Measurements from ENCODE around the gene DMXL1.
"Not testable (repeated sequence)": the region's sequence is repeated elsewhere in the genome, so short reads cannot be mapped to it uniquely, and the experiment has no call there.

DMXL1 gene

GRCh38 chr5:119070578-119070827 is 384 bp upstream of the DMXL1 start:
- no peak for DNase-seq (ENCODE audit: low read depth in 2 of 2)

DNA sequence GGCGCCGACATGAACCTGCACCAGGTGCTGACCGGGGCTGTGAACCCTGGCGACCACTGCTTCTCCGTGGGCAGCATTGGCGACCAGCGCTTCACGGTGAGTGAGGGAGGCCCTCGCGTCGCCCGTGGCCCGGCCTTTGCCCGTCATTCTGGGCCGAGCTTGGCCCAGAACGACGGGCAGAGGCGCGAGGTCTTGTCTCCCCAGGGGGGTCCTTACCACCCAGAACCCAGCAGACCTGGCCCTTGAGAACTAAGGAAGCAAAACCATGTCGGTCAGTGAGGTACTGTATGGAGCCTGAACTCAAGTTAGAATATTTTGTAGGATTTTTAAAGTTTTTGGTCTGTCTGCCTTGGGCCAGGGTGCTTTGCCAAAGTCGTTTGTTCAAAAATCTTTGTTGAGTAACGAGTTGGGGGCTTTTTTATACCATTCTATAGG is 691 bp downstream of the DMXL1 start:
- DNase-seq (ENCODE audit: low read depth in 2 of 2) = no peak

DNA sequence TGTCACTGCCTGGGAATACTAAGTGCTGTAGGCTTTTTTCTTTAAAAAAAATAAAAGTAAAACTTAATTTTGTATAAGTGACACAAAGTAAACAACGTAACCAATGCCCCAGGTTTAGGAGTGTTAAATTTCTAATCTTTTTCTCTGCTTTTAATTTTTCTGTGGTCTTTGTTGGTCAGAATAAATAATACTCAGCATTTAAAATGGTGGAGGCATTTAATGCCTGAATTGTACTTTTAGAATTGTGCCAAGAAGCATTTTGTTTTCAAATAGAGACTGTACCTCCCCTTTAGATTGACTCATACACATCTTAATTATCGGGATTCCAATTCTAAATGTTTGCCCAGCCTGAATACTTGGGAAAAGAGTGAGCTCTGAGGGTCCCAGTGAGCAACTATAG is 1.6 kb downstream of the DMXL1 start:
- no peak for DNase-seq (ENCODE audit: low read depth in 2 of 2)

DNA sequence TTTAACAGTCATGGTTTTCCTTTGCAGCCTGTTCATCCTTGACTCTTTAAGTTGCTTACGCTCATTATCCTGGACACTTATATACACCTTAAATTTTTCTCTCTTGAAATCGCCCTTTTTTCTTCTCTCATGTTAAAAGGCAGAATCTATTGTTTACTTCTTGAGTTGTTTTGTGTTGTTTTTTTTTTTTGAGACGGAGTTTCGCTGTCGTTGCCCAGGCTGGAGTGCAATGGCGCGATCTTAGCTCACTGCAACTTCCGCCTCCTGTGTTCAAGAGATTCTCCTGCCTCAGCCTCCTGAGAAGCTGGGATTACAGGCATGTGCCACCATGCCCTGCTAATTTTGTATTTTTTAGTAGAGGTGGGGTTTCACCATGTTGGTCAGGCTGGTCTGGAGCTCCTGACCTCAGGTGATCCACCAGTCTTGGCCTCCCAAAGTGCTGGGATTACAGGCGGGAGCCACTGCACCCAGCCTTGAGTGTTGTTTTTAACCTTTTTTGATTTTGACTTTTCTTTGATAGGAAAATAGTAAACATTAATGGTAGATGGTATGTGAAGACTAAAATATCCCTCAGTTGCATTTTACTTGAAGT is 3.0 kb downstream of the DMXL1 start:
- DNase-seq (ENCODE audit: low read depth in 2 of 2) = not testable (repeated sequence)

DNA sequence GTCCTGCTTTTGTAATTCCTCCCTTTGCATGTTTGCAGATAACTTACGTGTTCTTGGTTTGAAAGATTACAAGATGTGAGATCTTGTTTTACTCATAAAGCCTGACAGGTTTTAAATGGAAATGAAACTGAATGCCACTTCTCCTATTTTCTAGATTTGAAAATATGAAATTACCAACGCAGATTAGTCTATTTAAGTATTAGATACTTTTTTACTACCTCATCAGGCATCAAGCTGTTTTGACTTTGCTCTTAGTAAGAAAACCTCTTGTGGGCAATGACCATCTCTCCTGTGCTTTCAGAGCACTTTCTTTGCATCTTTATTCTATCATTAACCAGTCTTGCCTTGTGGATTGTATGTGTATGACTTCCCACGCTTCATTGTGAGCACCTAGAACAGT is 3.5 kb downstream of the DMXL1 start:
- DNase-seq (ENCODE audit: low read depth in 2 of 2) = no peak

DNA sequence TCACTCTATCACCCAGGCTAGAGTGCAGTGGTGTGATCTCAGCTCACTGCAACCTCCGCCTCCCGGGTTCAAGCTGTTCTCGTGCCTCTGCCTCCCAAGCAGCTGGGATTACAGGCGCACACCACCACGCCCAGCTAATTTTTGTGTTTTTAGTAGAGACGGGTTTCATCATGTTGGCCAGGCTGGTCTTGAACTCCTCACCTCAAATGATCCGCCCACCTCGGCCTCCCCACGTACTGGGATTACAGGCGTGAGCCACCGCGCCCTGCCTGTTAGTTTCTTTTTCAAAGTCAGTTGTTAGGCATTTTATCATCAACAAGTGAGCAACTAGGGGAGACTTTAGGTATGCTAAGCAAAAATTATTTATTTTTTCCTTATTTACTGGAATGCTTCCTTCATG is 4.4 kb downstream of the DMXL1 start:
- DNase-seq (ENCODE audit: low read depth in 2 of 2) = not testable (repeated sequence)

DNA sequence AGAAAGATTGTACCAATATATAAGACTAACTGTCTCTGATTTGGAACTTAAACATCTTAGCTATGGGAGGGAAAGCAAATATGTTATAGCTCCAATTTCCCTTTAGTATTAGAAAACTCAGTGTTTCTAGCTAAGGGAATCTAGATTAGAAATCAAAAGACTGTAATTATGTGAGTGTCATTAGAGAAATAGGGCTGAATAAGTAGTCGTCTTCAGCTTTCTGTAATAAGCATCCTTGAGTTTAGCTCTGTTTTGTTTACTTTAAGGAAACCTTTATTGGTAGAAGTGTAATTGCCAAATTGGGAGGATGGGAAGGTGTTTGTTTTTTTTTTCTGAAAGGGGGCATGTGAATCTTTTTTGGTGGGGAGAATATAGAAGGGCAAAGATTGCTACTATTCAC is 5.2 kb downstream of the DMXL1 start:
- DNase-seq (ENCODE audit: low read depth in 2 of 2) = no peak

DNA sequence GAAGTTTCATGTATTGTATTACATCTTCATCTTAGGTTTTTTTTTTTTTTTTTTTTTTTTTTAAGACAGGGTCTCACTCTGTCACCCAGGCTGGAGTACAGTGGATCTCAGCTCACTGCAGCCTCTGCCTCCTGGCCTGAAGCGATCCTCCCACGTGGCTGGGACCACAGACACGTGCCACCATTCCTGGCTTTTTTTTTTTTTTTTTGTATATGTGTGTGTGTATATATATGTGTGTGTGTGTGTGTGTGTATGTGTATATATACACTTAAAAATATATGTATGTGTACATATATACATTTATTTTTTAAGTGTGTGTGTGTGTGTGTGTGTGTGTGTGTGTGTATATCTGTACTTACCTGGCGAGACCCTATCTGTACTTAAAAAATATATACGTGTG is 6.6 kb downstream of the DMXL1 start:
- no peak for DNase-seq (ENCODE audit: low read depth in 2 of 2)

- no peak for DNase-seq (ENCODE audit: low read depth in 2 of 2)
Observed at GRCh38 chr5:119078071-119078846, 7.4 kb downstream of the DMXL1 start.

DNA sequence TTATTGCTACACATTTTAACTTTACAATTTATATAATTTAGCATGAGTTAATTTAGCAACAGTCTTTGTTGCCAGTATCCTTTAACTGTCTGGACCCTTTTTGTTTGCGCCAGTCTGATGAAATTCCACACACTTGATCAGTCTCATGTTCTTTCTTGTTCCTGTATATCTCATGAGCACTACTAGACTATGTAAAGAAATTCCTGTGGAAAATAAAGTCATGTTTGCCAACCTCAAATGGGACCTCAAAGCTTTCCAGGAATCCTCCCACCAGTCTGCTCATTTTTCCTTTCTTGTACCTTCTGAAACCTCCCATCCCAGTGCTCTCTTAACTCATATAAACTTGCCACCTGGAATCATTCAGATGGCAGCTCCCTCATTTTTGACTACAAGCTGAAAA is 8.0 kb downstream of the DMXL1 start:
- no peak for DNase-seq (ENCODE audit: low read depth in 2 of 2)

- peak; percentile 33 to 41 for DNase-seq (ENCODE audit: low read depth in 2 of 2)
Observed at GRCh38 chr5:119079318-119079921, 8.5 kb downstream of the DMXL1 start.

DNA sequence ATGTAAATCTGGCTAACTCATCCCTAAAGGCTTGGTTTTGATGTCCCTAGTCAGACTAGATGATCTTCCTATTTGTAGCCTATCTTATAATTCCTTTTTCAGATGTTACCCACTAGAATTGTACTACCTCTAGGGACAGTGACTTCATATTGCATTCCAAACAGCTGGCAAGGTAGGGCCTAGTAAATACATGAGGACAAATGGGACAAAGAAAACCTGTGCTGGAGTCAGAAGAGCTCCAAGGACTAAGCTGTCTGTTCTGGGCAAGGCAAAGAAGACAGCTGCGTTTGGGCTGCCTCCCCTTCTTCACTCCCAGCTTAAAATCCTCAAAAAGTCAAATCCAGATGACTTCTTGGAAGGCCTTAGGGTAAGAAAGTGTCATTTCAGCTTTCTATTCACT is 10.0 kb downstream of the DMXL1 start:
- no peak for DNase-seq (ENCODE audit: low read depth in 2 of 2)

- DNase-seq (ENCODE audit: low read depth in 2 of 2) = no peak
Observed at GRCh38 chr5:119082691-119083090, 11.8 kb downstream of the DMXL1 start.

- DNase-seq (ENCODE audit: low read depth in 2 of 2) = no peak
Observed at GRCh38 chr5:119083679-119084078, 12.8 kb downstream of the DMXL1 start.

DNA sequence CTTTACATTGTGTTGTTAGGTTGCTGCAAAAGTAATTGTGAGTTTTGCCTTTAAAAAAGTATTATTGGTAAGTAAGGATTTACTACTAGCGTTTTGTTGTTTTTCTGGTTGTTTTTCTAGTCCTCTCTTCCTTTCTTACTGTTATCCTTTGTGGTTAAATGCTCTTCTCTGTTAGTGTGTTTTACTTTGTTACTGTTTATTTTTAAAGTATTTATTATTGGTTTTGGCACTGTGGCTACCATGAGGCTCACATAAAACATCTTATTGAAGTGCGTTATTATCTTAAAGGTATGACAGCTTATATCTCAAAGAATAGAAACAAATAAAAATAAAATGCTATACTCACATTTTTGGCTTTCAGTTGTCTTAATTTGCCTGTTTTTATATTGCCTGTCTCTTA is 17.6 kb downstream of the DMXL1 start:
- DNase-seq (ENCODE audit: low read depth in 2 of 2) = no peak

DNA sequence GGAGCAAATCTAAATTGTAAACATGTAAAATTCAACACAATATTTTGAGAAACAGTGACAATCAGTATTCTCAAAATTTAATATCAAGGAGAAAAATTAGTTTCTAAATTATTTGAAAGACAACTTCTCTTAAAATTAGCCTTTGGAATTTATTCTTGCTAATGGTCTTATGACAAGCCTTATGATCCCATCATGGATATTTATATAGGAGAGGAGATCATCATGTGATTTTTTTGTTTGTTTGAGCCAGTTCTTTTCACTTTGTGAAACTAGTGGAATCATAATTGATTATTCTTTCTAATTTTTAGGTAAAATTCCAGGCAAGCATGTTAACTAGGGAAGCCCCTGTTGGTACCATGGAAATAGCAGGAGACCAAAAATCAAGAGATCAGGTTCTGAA is 24.7 kb downstream of the DMXL1 start:
- no peak for DNase-seq (ENCODE audit: low read depth in 2 of 2)

DNA sequence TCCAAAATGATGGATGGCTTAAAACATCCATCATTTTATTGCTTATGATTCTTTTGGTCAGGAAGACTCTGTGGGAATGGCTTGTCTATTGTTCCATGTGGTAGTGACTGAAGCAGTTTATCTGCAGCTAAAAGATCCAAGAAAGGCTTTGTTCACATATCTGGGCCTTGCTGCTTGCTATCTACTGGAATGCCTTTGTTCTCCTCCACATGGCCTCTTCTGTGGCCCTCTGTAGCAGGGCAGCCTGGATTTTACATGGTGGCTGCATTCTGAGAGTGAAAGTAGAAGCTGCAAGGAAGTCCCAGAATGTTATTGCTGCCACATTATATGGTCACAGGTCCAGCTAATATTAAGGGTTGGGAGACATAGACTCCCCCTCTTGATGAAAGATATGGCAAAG is 35.1 kb downstream of the DMXL1 start:
- no peak for DNase-seq (ENCODE audit: low read depth in 2 of 2)

GRCh38 chr5:119112151-119112550 is 41.3 kb downstream of the DMXL1 start:
- no peak for DNase-seq (ENCODE audit: low read depth in 2 of 2)

DNA sequence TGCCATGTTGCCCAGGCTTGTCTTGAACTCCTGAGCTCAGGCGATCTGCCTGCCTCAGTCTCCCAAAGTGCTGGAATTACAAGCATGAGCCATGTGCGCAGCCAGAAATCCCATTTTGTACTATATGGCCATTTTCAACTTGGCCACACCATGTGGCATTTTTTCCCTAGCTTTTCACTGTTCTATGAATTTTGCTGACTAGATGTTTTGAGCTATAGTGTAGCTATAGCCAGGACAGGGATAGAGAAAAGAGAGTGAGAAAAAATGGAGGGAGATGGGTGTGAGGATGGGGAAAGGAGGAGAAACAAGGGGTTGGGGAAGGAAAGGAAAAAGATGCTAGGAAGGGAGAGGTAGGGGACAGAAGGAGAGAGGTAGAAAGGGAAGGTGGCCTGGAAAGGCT is 46.4 kb downstream of the DMXL1 start:
- no peak for DNase-seq (ENCODE audit: low read depth in 2 of 2)

DNA sequence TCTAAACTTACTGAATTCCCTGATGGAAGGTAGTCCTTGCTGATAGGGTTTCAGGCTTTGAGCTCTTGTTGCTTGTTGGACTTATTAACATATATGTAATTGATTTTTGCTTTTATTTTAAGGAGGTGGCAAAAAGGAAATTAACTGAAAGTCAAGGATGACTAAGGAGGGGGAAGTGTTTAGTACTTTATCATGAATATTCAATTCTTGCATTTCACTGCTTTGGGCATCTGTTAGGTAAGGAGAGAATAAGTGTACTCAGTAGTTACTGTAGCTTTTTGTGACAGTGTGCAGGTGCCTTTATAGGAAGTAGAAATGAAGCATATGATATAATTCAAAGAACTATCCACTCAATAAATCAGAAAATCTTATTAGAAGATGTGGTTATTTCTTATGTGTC is 47.1 kb downstream of the DMXL1 start:
- no peak for DNase-seq (ENCODE audit: low read depth in 2 of 2)

DNA sequence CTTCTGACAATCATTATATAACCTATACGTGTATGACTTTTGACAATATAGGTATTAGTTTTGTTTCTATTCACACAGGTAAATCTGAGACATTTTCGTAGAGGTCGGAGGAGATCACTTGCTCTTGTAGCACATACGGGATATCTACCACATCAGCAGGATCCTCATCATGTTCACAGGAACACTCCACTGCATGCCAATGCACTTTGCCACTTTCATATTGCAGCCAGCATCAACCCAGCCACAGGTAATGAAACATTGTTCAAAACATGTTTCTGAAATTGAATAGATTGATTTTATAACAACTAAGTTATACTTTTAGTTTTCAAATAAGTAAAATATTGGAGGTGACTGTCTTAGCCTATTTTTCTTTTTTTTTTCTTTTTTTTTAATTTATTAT is 50.0 kb downstream of the DMXL1 start:
- no peak for DNase-seq (ENCODE audit: low read depth in 2 of 2)

DNA sequence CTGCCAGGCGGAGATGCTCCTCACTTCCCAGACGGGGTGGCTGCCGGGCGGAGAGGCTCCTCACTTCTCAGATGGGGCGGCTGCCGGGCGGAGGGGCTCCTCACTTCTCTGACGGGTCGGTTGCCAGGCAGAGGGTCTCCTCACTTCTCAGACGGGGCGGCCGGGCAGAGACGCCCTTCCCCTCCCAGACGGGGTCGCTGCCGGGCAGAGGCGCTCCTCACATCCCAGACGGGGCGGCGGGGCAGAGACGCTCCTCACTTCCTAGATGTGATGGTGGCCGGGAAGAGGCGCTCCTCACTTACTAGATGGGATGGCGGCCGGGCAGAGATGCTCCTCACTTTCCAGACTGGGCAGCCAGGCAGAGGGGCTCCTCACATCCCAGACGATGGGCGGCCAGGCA is 51.6 kb downstream of the DMXL1 start:
- not testable (repeated sequence) for DNase-seq (ENCODE audit: low read depth in 2 of 2)

DNA sequence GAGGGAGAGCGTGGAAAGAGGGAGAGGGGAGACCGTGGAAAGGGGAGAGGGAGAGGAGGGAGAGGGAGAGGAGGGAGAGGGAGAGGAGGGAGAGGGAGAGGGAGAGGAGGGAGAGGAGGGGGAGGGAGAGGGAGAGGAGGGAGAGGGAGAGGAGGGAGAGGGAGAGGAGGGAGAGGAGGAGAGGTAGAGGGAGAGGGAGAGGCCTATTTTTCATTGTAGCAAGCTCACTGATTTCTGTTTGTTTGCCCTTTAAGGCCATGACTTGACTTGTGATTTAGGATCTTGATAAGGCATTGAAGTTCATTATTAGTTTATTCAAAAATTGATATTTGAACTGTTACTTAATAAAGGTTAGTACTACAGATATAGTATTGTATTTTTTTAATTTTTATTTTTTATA is 52.4 kb downstream of the DMXL1 start:
- no peak for DNase-seq (ENCODE audit: low read depth in 2 of 2)

DNA sequence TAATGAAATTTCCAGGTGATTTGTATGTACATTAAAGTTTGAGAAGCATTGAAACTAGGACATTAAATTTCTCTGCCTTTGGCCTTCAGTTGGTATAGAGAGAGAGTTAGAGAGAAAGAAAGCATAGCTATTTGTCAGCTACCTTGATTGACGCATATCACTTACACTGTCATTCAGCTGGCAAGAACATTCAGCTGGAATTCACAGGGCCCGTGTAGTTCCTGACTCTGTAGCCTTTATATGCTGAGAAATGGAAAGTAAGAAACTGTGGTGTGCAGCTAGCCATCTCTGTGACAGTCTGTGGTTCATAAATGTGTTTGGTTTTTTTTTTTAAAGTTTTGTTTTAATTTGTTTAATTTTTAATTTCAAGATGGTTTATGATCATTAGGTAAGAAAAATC is 58.9 kb downstream of the DMXL1 start:
- DNase-seq (ENCODE audit: low read depth in 2 of 2) = no peak

Measured in stimulated activated CD4-positive, alpha-beta T cell treated with anti-CD3 and anti-CD28 coated beads, Interleukin-15, amount 100 ng/mL, for 48 hours (primary cell).